H1 (cell line): ENCODE data around the gene FGFR2.

Source experiments
- EZH2 ChIP-seq: fragments of 200-600 bp; sonication (generic); IDR thresholded peaks from 2 replicates; pipeline ENCODE4 v1.7.1; 2012; ENCODE audit warnings: low read depth, mild to moderate bottlenecking, moderate library complexity, low read length, inconsistent platforms; ENCODE audit not compliant: severe bottlenecking
- POLR2A ChIP-seq, 2 experiments: IDR thresholded peaks; 1 replicate in 1 of 2; 2 replicates in 1 of 2; pipeline ENCODE4 v1.6.1; 2011; ENCODE audit warnings: low read depth in 2 of 2, low read length in 2 of 2, mild to moderate bottlenecking in 2 of 2; ENCODE audit errors: control extremely low read depth in 1 of 2
- ZNF274 ChIP-seq: IDR thresholded peaks from 2 replicates; pipeline ENCODE4 v1.7.0; 2012; ENCODE audit warnings: low read length, borderline replicate concordance; ENCODE audit errors: extremely low read depth
- TF ChIP-seq, protein P1 (sequence below), 3 experiments: IDR thresholded peaks; 1 replicate in 2 of 3; 2 replicates in 1 of 3; pipeline versions ENCODE4 v1.5.1 to v1.6.1; 2011; ENCODE audit warnings: low read length in 3 of 3, mild to moderate bottlenecking in 3 of 3, inconsistent platforms in 2 of 3, low read depth in 1 of 3, moderate library complexity in 1 of 3; ENCODE audit not compliant: insufficient read depth in 1 of 3; ENCODE audit errors: control extremely low read depth in 1 of 3
- TF ChIP-seq, protein P2 (sequence below): IDR thresholded peaks from 2 replicates; pipeline ENCODE4 v1.6.1; 2012; ENCODE audit warnings: inconsistent platforms

DNA sequence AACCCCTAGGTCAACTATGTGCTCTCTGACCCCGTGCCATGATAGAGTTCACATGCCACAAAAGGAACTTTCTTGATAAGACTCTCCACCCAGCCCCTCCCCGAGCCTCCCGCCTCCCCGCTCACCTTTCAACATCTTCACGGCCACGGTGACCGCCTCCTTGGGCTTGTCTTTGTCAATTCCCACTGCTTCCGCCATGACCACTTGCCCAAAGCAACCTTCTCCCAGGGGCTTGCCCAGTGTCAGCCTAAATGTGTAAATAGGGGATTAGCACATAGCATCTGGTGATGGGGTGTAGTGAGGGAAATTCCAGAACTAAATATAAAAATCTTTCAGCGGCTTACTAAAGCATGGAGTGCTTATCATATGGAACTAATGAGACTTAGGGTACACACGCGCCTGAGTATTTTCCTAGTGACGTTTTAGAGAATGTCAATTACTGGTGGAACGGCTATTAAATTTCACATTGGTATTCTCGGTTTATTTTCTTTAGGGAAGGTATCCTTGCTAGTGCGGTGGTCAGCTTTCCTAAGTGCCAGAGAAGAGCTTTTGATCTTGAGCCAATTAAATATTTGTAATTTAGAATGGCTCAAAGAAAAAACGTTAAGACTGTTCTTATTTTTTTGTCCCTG is 97.4 kb downstream of the FGFR2 start:
- TF ChIP-seq EZH2, result no peak
- no peak for TF ChIP-seq POLR2A (IDR thresholded peaks at IDR 0.05; ENCODE audit: control extremely low read depth in 1 of 2, low read depth in 2 of 2, low read length in 2 of 2)
- TF ChIP-seq, protein P1, sequence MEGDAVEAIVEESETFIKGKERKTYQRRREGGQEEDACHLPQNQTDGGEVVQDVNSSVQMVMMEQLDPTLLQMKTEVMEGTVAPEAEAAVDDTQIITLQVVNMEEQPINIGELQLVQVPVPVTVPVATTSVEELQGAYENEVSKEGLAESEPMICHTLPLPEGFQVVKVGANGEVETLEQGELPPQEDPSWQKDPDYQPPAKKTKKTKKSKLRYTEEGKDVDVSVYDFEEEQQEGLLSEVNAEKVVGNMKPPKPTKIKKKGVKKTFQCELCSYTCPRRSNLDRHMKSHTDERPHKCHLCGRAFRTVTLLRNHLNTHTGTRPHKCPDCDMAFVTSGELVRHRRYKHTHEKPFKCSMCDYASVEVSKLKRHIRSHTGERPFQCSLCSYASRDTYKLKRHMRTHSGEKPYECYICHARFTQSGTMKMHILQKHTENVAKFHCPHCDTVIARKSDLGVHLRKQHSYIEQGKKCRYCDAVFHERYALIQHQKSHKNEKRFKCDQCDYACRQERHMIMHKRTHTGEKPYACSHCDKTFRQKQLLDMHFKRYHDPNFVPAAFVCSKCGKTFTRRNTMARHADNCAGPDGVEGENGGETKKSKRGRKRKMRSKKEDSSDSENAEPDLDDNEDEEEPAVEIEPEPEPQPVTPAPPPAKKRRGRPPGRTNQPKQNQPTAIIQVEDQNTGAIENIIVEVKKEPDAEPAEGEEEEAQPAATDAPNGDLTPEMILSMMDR (IDR thresholded peaks at IDR 0.05; ENCODE audit: control extremely low read depth in 1 of 3, insufficient read depth in 1 of 3, low read depth in 1 of 3, low read length in 3 of 3), result no peak
- TF ChIP-seq, protein P2, sequence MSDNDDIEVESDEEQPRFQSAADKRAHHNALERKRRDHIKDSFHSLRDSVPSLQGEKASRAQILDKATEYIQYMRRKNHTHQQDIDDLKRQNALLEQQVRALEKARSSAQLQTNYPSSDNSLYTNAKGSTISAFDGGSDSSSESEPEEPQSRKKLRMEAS, result no peak
- no peak for TF ChIP-seq ZNF274
